ENCODE results near the gene ALG11.

The ALG11 gene

GRCh38 chr13:51997641-51998330, 14.4 kb upstream of the ALG11 start:
- no peak for DNase-seq

- DNase-seq, result no peak
These were observed 13.3 kb upstream of the ALG11 start for GRCh38 chr13:51998723-51999509.

GRCh38 chr13:51999510-51999911, 12.7 kb upstream of the ALG11 start:
- DNase-seq, result no peak

GRCh38 chr13:51999921-52000320, 12.3 kb upstream of the ALG11 start:
- no peak for DNase-seq

GRCh38 chr13:52001120-52001731, 11.0 kb upstream of the ALG11 start:
- no peak for DNase-seq

GRCh38 chr13:52002361-52002760, 9.8 kb upstream of the ALG11 start:
- no peak for DNase-seq

- DNase-seq, result no peak
These were observed 8.7 kb upstream of the ALG11 start for GRCh38 chr13:52003541-52003940.

GRCh38 chr13:52004511-52005170, 7.6 kb upstream of the ALG11 start:
- DNase-seq, result no peak

GRCh38 chr13:52005841-52006522, 6.2 kb upstream of the ALG11 start:
- DNase-seq, result no peak

GRCh38 chr13:52006523-52007245, 5.5 kb upstream of the ALG11 start:
- DNase-seq, result no peak

- DNase-seq, result no peak
These were observed 2.3 kb upstream of the ALG11 start for GRCh38 chr13:52009946-52010345.

- DNase-seq, result peak; percentile 17
These were observed 1.1 kb upstream of the ALG11 start, which contains the start of gene ATP7B for GRCh38 chr13:52010890-52011631. Gene ATP7B (minus strand): TSS chr13:52011450. CDS start chr13:52011337, 113 bp downstream.

GRCh38 chr13:52012512-52012836, 276 bp downstream of the ALG11 start:
- no peak for DNase-seq

GRCh38 chr13:52016296-52016695, 4.1 kb downstream of the ALG11 start:
- DNase-seq, result no peak

- DNase-seq, result no peak
These were observed 8.0 kb downstream of the ALG11 start for GRCh38 chr13:52020191-52020590.

GRCh38 chr13:52022356-52022755, 10.2 kb downstream of the ALG11 start:
- DNase-seq, result no peak

- no peak for DNase-seq
These were observed 12.3 kb downstream of the ALG11 start, which contains the start of gene UTP14C for GRCh38 chr13:52024481-52024880. Gene UTP14C (plus strand): TSS chr13:52024691. CDS start chr13:52028805, 4,114 bp downstream.

GRCh38 chr13:52025475-52026245, 13.5 kb downstream of the ALG11 start:
- DNase-seq, result no peak

GRCh38 chr13:52026246-52026626, 14.0 kb downstream of the ALG11 start:
- DNase-seq, result no peak

- no peak for DNase-seq
These were observed 15.6 kb downstream of the ALG11 start for GRCh38 chr13:52027832-52028231.
